ENCODE data around the gene KCTD1. TPM values are rescaled to one million over a fixed set of nuclear protein-coding genes. Genes with fewer than 3 reads are reported as not detected.

The KCTD1 gene
- total RNA-seq, 1 donor from 2014 or later = 29.5 TPM

DNA sequence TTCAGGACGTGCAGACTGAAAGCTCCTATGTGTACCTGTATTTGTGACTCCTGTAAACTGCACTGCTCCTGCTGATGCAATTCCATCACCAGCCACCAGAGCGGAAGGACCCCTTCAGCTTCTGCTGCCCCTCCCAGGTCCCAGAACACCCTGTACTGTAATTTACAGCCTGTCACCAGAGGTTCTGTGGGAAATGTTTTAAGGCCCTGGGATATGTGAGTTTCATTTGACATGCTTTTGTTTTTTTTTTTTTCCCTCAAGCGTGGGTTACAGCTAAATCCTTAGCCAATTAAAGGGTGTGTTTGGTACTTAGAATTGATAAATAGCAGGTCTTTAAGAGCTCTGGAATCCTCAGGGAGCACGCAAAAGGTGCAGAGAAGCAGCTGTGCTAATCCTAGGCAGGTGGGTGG is 79.4 kb downstream of the KCTD1 start:
- TF ChIP-seq, protein P1, sequence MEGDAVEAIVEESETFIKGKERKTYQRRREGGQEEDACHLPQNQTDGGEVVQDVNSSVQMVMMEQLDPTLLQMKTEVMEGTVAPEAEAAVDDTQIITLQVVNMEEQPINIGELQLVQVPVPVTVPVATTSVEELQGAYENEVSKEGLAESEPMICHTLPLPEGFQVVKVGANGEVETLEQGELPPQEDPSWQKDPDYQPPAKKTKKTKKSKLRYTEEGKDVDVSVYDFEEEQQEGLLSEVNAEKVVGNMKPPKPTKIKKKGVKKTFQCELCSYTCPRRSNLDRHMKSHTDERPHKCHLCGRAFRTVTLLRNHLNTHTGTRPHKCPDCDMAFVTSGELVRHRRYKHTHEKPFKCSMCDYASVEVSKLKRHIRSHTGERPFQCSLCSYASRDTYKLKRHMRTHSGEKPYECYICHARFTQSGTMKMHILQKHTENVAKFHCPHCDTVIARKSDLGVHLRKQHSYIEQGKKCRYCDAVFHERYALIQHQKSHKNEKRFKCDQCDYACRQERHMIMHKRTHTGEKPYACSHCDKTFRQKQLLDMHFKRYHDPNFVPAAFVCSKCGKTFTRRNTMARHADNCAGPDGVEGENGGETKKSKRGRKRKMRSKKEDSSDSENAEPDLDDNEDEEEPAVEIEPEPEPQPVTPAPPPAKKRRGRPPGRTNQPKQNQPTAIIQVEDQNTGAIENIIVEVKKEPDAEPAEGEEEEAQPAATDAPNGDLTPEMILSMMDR (IDR thresholded peaks at IDR 0.05; ENCODE audit: unreplicated experiment) = peak; percentile 70
- peaks cover 17% of the 10 kb centered on the region for H3K36me3 Mint-ChIP-seq (ENCODE audit: insufficient read depth)
- H3K4me1 Mint-ChIP-seq (ENCODE audit: low read depth) = peaks cover 4% of the 10 kb centered on the region
- no peak overlapping the region for H3K4me3 Mint-ChIP-seq (ENCODE audit: low read depth)
- peak; percentile 30 for DNase-seq (ENCODE audit: low spot score, unreplicated experiment)
- H3K9me3 Mint-ChIP-seq (ENCODE audit: low read depth) = no peaks in the 10 kb centered on the region
- H3K27ac Mint-ChIP-seq = no peak overlapping the region
- H3K27me3 Mint-ChIP-seq = no peaks in the 10 kb centered on the region

DNA sequence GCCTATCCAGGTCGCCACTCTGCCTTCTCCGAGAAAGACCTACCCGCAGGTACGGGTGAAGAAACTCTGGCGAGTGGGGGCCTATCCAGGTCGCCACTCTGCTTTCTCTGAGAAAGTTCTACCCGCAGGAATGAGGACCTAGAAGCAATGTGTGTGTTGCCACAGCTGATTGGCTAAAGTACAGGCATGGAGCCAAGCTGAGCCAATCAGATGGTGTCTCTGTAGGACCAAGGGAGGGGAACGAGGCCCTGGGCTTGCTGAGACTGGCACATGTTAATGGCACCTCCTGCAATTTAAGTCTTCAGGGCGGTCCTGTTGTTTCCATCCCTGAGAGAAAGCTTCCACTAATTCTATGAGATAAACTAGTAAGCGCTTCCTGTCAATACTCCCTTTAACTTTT is 82.3 kb downstream of the KCTD1 start:
- H3K36me3 Mint-ChIP-seq (ENCODE audit: insufficient read depth) = peaks cover 16% of the 10 kb centered on the region
- DNase-seq (ENCODE audit: low spot score, unreplicated experiment) = no peak
- TF ChIP-seq, protein P1 (IDR thresholded peaks at IDR 0.05; ENCODE audit: unreplicated experiment) = no peak
- H3K27ac Mint-ChIP-seq = no peak overlapping the region
- no peak overlapping the region for H3K4me3 Mint-ChIP-seq (ENCODE audit: low read depth)
- H3K9me3 Mint-ChIP-seq (ENCODE audit: low read depth) = no peaks in the 10 kb centered on the region
- H3K4me1 Mint-ChIP-seq (ENCODE audit: low read depth) = peaks cover 5% of the 10 kb centered on the region
- H3K27me3 Mint-ChIP-seq = no peaks in the 10 kb centered on the region

DNA sequence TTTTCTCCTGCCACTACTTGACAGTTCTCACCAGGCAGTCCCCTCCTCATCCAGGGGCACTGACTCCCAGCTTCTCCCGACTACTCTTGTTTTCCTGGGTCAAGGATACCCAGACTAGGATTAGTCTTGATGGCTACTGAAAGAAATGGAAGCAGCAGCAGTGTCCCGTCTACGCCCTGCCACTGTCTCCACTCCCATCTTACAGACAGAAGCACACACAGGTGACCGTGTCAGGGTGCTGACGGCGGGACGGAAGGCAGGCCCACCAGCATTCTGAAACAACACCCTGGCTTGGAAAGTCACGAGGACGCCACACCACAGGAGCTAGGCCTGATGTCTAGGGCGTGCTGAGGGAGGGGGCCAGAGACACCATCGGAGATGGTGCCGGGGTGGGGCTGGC is 82.9 kb downstream of the KCTD1 start:
- TF ChIP-seq, protein P1 (IDR thresholded peaks at IDR 0.05; ENCODE audit: unreplicated experiment) = no peak
- Mint-ChIP-seq H3K27ac (no peak overlapping the region), H3K36me3 (ENCODE audit: insufficient read depth) (peaks cover 15% of the 10 kb centered on the region), H3K9me3 (ENCODE audit: low read depth) (no peaks in the 10 kb centered on the region), H3K4me3 (ENCODE audit: low read depth) (no peak overlapping the region), H3K4me1 (ENCODE audit: low read depth) (peaks cover 8% of the 10 kb centered on the region), H3K27me3 (no peaks in the 10 kb centered on the region)
- DNase-seq (ENCODE audit: low spot score, unreplicated experiment) = no peak

DNA sequence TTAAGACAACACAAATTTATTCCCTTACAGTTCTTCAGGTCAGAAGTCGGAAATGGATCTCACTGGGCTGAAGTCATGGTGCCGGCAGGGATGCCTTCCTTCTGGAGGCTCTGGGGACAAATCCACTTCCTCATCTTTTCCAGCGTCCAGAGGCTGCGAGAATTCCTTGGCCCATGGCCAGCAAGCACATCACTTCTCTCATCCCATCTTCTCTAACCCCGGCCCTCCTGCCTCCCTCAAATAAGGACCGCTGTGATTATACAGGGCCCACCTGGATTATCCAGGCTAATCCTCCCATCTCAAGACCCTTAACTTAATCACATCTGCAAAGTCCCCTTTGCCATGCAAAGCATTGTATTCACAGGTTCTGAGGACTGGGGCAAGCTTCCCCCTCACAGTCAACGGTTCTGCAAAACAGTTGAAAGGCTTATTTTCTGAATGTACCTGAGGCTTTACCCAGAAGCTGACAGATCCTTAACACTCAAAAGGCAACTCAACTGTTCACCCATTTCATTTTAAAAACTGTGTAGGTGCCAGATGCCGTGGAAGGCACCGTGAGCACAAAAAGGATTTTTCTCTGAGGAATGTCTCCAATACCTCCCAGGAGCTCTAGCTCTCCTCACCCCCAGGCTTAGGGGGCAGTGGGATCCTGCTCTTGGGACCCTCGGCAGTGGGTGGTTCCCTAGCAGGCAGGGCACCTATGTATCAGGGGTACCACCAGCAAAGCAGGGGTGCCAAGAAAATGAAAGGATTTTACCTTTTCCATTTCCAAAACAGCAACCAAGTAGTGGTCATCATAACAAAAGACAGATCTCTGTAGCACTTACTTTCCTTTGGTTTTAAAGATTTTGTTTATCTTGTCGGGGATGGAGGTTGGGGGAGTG is 84.0 kb downstream of the KCTD1 start:
- Mint-ChIP-seq H3K27me3 (no peaks in the 10 kb centered on the region), H3K4me1 (ENCODE audit: low read depth) (peaks cover 11% of the 10 kb centered on the region), H3K36me3 (ENCODE audit: insufficient read depth) (peaks cover 19% of the 10 kb centered on the region), H3K9me3 (ENCODE audit: low read depth) (no peaks in the 10 kb centered on the region), H3K27ac (no peak overlapping the region), H3K4me3 (ENCODE audit: low read depth) (no peak overlapping the region)
- DNase-seq (ENCODE audit: low spot score, unreplicated experiment) = no peak
- TF ChIP-seq, protein P1 (IDR thresholded peaks at IDR 0.05; ENCODE audit: unreplicated experiment) = no peak

DNA sequence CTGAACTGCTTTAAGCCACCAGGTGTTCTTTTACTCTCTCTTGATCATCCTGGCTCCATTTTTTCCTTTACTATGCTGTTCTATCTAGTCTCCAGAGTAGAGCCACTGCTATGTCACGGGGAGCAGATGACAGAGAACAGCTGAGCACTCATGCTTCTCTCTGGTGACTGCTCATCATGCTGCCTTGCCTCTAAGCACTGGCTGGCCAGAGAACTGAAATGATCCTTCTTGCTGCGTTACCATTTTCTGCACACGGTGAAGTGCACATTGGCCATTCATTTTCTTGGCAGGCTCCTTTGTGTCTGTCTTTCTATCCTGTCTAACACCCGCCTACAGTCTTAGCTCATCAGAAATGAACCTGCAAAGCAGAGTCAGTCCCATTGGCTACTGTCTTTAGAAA is 86.0 kb downstream of the KCTD1 start:
- TF ChIP-seq, protein P1 (IDR thresholded peaks at IDR 0.05; ENCODE audit: unreplicated experiment) = no peak
- Mint-ChIP-seq H3K27me3 (no peaks in the 10 kb centered on the region), H3K4me3 (ENCODE audit: low read depth) (no peak overlapping the region), H3K27ac (no peak overlapping the region), H3K36me3 (ENCODE audit: insufficient read depth) (peaks cover 23% of the 10 kb centered on the region), H3K9me3 (ENCODE audit: low read depth) (no peaks in the 10 kb centered on the region), H3K4me1 (ENCODE audit: low read depth) (peaks cover 11% of the 10 kb centered on the region)
- DNase-seq (ENCODE audit: low spot score, unreplicated experiment) = no peak

All from progenitor cell of endocrine pancreas (in vitro differentiated cells).